K562 (cell line): ENCODE measurements around the gene RESP18. TPM values are rescaled to one million over a fixed set of nuclear protein-coding genes. Genes with fewer than 3 reads are reported as not detected.

Source experiments
- CEBPG ChIP-seq, 3 experiments: fragments of 200-800 bp in 1 of 3; sonication (Bioruptor generic) in 1 of 3; sonication (generic) in 1 of 3; formaldehyde crosslinking in 1 of 3; IDR thresholded peaks in 2 of 3; conservative IDR thresholded peaks in 1 of 3; 2 replicates each; pipeline versions ENCODE4 v1.6.1 to v1.8.0; 2016 to 2022; ENCODE audit warnings: missing compliant biosample characterization in 2 of 3, missing genetic modification characterization in 2 of 3, mild to moderate bottlenecking in 1 of 3, missing genetic modification reagents in 1 of 3
- CTCF ChIP-seq, 3 experiments: IDR thresholded peaks in 2 of 3; conservative IDR thresholded peaks in 1 of 3; 2 replicates each; pipeline ENCODE4 v1.5.1; 2011 to 2012; ENCODE audit warnings: low read length in 3 of 3, mild to moderate bottlenecking in 3 of 3, control low read depth in 2 of 3, improper control_type of control experiment in 1 of 3, inconsistent platforms in 1 of 3, low read depth in 1 of 3, mixed read lengths in 1 of 3, moderate library complexity in 1 of 3; ENCODE audit not compliant: insufficient read depth in 2 of 3
- GMEB1 ChIP-seq: fragments of 250-450 bp; sonication (Bioruptor Pico); IDR thresholded peaks from 2 replicates; pipeline ENCODE4 v1.4.0; 2020; ENCODE audit warnings: mild to moderate bottlenecking
- ILF3 ChIP-seq: fragments of 450-650 bp; IDR thresholded peaks from 2 replicates; pipeline ENCODE4 v1.6.1; 2018; ENCODE audit warnings: antibody characterized with exemption, mild to moderate bottlenecking, moderate library complexity, borderline replicate concordance
- MAFG ChIP-seq: fragments of 450-650 bp; conservative IDR thresholded peaks from 2 replicates; pipeline ENCODE4 v1.6.1; 2016; ENCODE audit warnings: missing genetic modification characterization, missing compliant biosample characterization
- MECOM ChIP-seq: fragments of 250-450 bp; sonication (Bioruptor Pico); IDR thresholded peaks from 2 replicates; pipeline ENCODE4 v1.8.0; 2022; ENCODE audit warnings: inconsistent platforms
- MTF1 ChIP-seq: fragments of 250-450 bp; sonication (Bioruptor Pico); IDR thresholded peaks from 2 replicates; pipeline ENCODE4 v1.9.0; 2021; ENCODE audit warnings: moderate library complexity, mild to moderate bottlenecking, inconsistent platforms, borderline replicate concordance
- NCOA2 ChIP-seq, 2 experiments: fragments of 450-650 bp; IDR thresholded peaks; 2 replicates each; pipeline ENCODE4 v1.6.1; 2018; ENCODE audit warnings: mild to moderate bottlenecking in 2 of 2, moderate library complexity in 1 of 2; ENCODE audit not compliant: partially characterized antibody in 2 of 2
- POLR2G ChIP-seq: fragments of 200-400 bp; formaldehyde crosslinking; IDR thresholded peaks from 2 replicates; pipeline ENCODE4 v1.6.1; 2017; ENCODE audit warnings: low read depth, mild to moderate bottlenecking, antibody characterized with exemption, low read length, moderate library complexity
- RBM25 ChIP-seq: fragments of 200-400 bp; formaldehyde crosslinking; IDR thresholded peaks from 2 replicates; pipeline ENCODE4 v1.6.1; 2018; ENCODE audit warnings: low read length, low read depth, moderate library complexity; ENCODE audit not compliant: severe bottlenecking
- RNF219 ChIP-seq: fragments of 250-450 bp; sonication (Bioruptor Pico); IDR thresholded peaks from 2 replicates; pipeline ENCODE4 v1.5.0; 2022; ENCODE audit warnings: mild to moderate bottlenecking
- SMARCA4 ChIP-seq: fragments of 450-650 bp; IDR thresholded peaks from 2 replicates; pipeline ENCODE4 v1.6.1; 2016
- ZBTB8A ChIP-seq: fragments of 450-650 bp; IDR thresholded peaks from 2 replicates; pipeline ENCODE4 v1.6.1; 2018; ENCODE audit warnings: mild to moderate bottlenecking, moderate library complexity; ENCODE audit not compliant: partially characterized antibody
- ZNF121 ChIP-seq: sonication (generic); formaldehyde crosslinking; conservative IDR thresholded peaks from 2 replicates; pipeline ENCODE4 v1.8.0; 2022; ENCODE audit warnings: missing genetic modification reagents
- ZNF668 ChIP-seq: fragments of 250-450 bp; sonication (Bioruptor Pico); IDR thresholded peaks from 2 replicates; pipeline ENCODE4 v1.8.0; 2022; ENCODE audit warnings: mild to moderate bottlenecking, inconsistent platforms
- polyA plus RNA-seq, 8 experiments: library from polyadenylated mRNA; depleted of rRNA in 4 of 8; stranded (reverse) in 5 of 8; unstranded in 3 of 8; fragments of >200 nt; fragmentation: Nextera tagmentation in 2 of 8; fragmentation: Illumina TruSeq in 1 of 8; extraction: Ambion mirVana in 2 of 8; extraction: Trizol in 1 of 8; gene quantifications; 2 replicates each; pipeline versions ENCODE4 v1.2.1 to v1.2.3, GENCODE V29; 2011 to 2014; ENCODE audit warnings: inconsistent platforms in 1 of 8, missing spikeins in 1 of 8
- total RNA-seq, 7 experiments: library from RNA; depleted of rRNA in 6 of 7; stranded (reverse); fragments of >200 nt in 6 of 7; fragmentation: Illumina TruSeq in 2 of 7; extraction: Trizol in 2 of 7; gene quantifications; 2 replicates each; pipeline versions ENCODE4 v1.2.1 to v1.2.3, GENCODE V29; 2011 to 2021; ENCODE audit warnings: low replicate concordance in 1 of 7
- TF ChIP-seq, protein P1 (sequence below): sonication (generic); formaldehyde crosslinking; IDR thresholded peaks from 2 replicates; pipeline ENCODE4 v1.8.0; 2022; ENCODE audit warnings: mild to moderate bottlenecking, missing genetic modification reagents
- TF ChIP-seq, protein P2 (sequence below): fragments of 250-450 bp; sonication (Bioruptor Pico); IDR thresholded peaks from 2 replicates; pipeline ENCODE4 v1.4.0; 2020; ENCODE audit warnings: mild to moderate bottlenecking, moderate library complexity

Gene RESP18
- total and polyA plus RNA-seq, 9 of the 15 experiments (the other 6 are each of a cell fraction or from before 2014, with no cell fraction given), result not detected

DNA sequence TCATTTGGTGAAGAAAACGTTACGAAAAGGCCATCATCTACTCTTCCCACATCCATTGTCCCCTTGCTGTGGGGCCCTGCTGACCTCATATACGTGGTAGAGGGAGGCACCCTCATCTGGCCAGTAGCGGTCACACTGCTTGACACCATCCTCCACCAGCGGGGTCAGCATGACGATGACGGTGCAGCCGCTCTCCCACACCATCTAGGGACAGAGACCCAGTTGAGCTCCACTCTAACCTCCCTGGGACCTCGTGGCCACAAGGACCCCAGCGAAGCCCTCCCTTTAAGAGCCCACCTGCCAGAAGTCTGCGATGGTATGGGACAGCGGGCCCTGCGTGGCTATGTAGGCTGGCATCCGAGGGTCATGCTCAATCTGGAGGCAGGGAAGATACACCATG, 36.4 kb downstream of the RESP18 start (continued):
- TF ChIP-seq CTCF (IDR thresholded peaks at IDR 0.05 in 2 of 3, conservative IDR thresholded peaks at IDR 0.05 in 1 of 3; ENCODE audit: insufficient read depth in 2 of 3, low read depth in 1 of 3, low read length in 3 of 3) (peak; percentile 13 to 50 (median 19); a peak in 4 of 6 replicates), ZNF121 (CRISPR knock-in tag) (no peak), MECOM (no peak), MAFG (tag) (no peak), POLR2G (no peak), ZBTB8A (no peak), CEBPG (CRISPR knock-in tag; IDR thresholded peaks at IDR 0.05) (no peak), CEBPG (tag; conservative IDR thresholded peaks at IDR 0.05 in 1 of 2, IDR thresholded peaks at IDR 0.05 in 1 of 2) (no peak), GMEB1 (CRISPR knock-in tag) (no peak), ILF3 (no peak), ZNF668 (no peak), SMARCA4 (no peak), MTF1 (no peak), RBM25 (no peak), NCOA2 (IDR thresholded peaks at IDR 0.05; ENCODE audit: partially characterized antibody in 2 of 2) (no peak), RNF219 (CRISPR knock-in tag) (no peak)
- TF ChIP-seq, protein P1, sequence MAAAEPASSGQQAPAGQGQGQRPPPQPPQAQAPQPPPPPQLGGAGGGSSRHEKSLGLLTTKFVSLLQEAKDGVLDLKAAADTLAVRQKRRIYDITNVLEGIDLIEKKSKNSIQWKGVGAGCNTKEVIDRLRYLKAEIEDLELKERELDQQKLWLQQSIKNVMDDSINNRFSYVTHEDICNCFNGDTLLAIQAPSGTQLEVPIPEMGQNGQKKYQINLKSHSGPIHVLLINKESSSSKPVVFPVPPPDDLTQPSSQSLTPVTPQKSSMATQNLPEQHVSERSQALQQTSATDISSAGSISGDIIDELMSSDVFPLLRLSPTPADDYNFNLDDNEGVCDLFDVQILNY (CRISPR knock-in tag), result no peak
- TF ChIP-seq, protein P2, sequence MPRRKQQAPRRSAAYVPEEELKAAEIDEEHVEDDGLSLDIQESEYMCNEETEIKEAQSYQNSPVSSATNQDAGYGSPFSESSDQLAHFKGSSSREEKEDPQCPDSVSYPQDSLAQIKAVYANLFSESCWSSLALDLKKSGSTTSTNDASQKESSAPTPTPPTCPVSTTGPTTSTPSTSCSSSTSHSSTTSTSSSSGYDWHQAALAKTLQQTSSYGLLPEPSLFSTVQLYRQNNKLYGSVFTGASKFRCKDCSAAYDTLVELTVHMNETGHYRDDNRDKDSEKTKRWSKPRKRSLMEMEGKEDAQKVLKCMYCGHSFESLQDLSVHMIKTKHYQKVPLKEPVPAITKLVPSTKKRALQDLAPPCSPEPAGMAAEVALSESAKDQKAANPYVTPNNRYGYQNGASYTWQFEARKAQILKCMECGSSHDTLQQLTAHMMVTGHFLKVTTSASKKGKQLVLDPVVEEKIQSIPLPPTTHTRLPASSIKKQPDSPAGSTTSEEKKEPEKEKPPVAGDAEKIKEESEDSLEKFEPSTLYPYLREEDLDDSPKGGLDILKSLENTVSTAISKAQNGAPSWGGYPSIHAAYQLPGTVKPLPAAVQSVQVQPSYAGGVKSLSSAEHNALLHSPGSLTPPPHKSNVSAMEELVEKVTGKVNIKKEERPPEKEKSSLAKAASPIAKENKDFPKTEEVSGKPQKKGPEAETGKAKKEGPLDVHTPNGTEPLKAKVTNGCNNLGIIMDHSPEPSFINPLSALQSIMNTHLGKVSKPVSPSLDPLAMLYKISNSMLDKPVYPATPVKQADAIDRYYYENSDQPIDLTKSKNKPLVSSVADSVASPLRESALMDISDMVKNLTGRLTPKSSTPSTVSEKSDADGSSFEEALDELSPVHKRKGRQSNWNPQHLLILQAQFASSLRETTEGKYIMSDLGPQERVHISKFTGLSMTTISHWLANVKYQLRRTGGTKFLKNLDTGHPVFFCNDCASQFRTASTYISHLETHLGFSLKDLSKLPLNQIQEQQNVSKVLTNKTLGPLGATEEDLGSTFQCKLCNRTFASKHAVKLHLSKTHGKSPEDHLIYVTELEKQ (CRISPR knock-in tag), result no peak
